PC-3 (cell line): ENCODE data around the gene QPRT. TPM values are rescaled to one million over a fixed set of nuclear protein-coding genes. Genes with fewer than 3 reads are reported as not detected.

Experiments used
- ATAC-seq: fragments of 200-7000 bp; cut with Tn5 transposase; 2 replicates; pipeline ENCODE4 v1.9.1; 2020; ENCODE audit warnings: mild to moderate bottlenecking, moderate library complexity
- BruUV-seq: library from RNA; stranded (reverse); fragments of 400-500 nt; replicated peaks from 2 replicates; lab custom pipeline; 2021; lab: Mats Ljungman, UMichigan
- CTCF ChIA-PET: fragments of 300-600 bp; sonication (Branson Sonifier 250); formaldehyde crosslinking; loops from one replicate; lab custom pipeline; 2022; ENCODE audit warnings: antibody characterized with exemption; lab: Charles Lee
- POLR2A ChIA-PET: fragments of 300-600 bp; sonication (Branson Sonifier 250); formaldehyde crosslinking; loops from one replicate; lab custom pipeline; 2022; ENCODE audit warnings: antibody characterized with exemption; ENCODE audit not compliant: unreplicated experiment; lab: Charles Lee
- DNase-seq: peaks from one replicate; pipeline ENCODE4 v3.0.0-alpha.2; 2015
- H2AFZ ChIP-seq: fragments of 300-600 bp; sonication (generic); 2 replicates; pipeline ENCODE4 v1.6.0; 2016; ENCODE audit warnings: antibody characterized with exemption, low read length
- H3F3A ChIP-seq: fragments of 300-600 bp; sonication (generic); one replicate; pipeline ENCODE4 v1.6.0; 2017; ENCODE audit warnings: antibody characterized with exemption, low read length, control low read depth, mild to moderate bottlenecking; ENCODE audit not compliant: unreplicated experiment
- H3K27ac ChIP-seq: fragments of 300-600 bp; sonication (generic); 2 replicates; pipeline ENCODE4 v1.5.1; 2016; ENCODE audit warnings: mild to moderate bottlenecking, low read length
- H3K27me3 ChIP-seq: fragments of 300-600 bp; sonication (generic); 2 replicates; pipeline ENCODE4 v1.6.1; 2016; ENCODE audit warnings: low read length, mixed read lengths
- H3K36me3 ChIP-seq: fragments of 300-600 bp; sonication (generic); 2 replicates; pipeline ENCODE4 v1.6.1; 2016; ENCODE audit warnings: low read depth, mixed run types, low read length, mixed read lengths
- H3K4me1 ChIP-seq: fragments of 300-600 bp; sonication (generic); 2 replicates; pipeline ENCODE4 v1.5.1; 2016; ENCODE audit warnings: low read length; ENCODE audit not compliant: insufficient read depth
- H3K4me2 ChIP-seq: fragments of 300-600 bp; sonication (generic); 2 replicates; pipeline ENCODE4 v1.6.0; 2016; ENCODE audit warnings: low read length
- H3K4me3 ChIP-seq: fragments of 300-600 bp; sonication (generic); 2 replicates; pipeline ENCODE4 v1.5.1; 2016; ENCODE audit warnings: mild to moderate bottlenecking, low read length, mixed read lengths
- H3K79me2 ChIP-seq: fragments of 300-600 bp; sonication (generic); 2 replicates; pipeline ENCODE4 v1.6.1; 2017; ENCODE audit warnings: low read length, mixed read lengths
- H3K9ac ChIP-seq: fragments of 300-600 bp; sonication (generic); 2 replicates; pipeline ENCODE4 v1.6.0; 2016; ENCODE audit warnings: mild to moderate bottlenecking, low read length
- H3K9me2 ChIP-seq: fragments of 300-600 bp; sonication (generic); replicated peaks from 2 replicates; pipeline ENCODE4 v1.6.1; 2016; ENCODE audit warnings: mixed run types, low read length, mixed read lengths
- H3K9me3 ChIP-seq: fragments of 300-600 bp; sonication (generic); 2 replicates; pipeline ENCODE4 v1.6.1; 2016; ENCODE audit warnings: low read length, mixed read lengths
- H4K20me1 ChIP-seq: fragments of 300-600 bp; sonication (generic); 2 replicates; pipeline ENCODE4 v1.6.1; 2016; ENCODE audit warnings: low read length, mixed read lengths
- EZH2 ChIP-seq: fragments of 300-600 bp; sonication (generic); IDR thresholded peaks from one replicate; pipeline ENCODE4 v1.6.1; 2017; ENCODE audit warnings: antibody characterized with exemption, mild to moderate bottlenecking, low read length; ENCODE audit not compliant: unreplicated experiment
- EZH2phosphoT487 ChIP-seq: fragments of 300-600 bp; sonication (generic); IDR thresholded peaks from 2 replicates; pipeline ENCODE4 v1.6.1; 2018; ENCODE audit warnings: mild to moderate bottlenecking, antibody characterized with exemption, low read length, borderline replicate concordance
- intact Hi-C: fragments of 100-400 bp; cut with micrococcal nuclease; formaldehyde crosslinking; loops from 2 replicates; pipeline ENCODE4 v1.9.0; 2023
- total RNA-seq: library from RNA; depleted of rRNA; stranded (reverse); fragments of >200 nt; gene quantifications from 2 replicates; pipeline ENCODE4 v1.2.3, GENCODE V29; 2014
- TF ChIP-seq, protein P1 (sequence below): fragments of 300-600 bp; sonication (generic); conservative IDR thresholded peaks from 2 replicates; pipeline ENCODE4 v1.5.1; 2017; ENCODE audit warnings: antibody characterized with exemption, low read depth, mild to moderate bottlenecking, low read length

Gene QPRT
- total RNA-seq, 1 experiment from 2014 or later = 0.22 TPM

GRCh38 chr16:29712809-29713208 is 33.8 kb downstream of the QPRT start:
- CTCF ChIA-PET = no interaction called here
- H3K27me3 ChIP-seq = no peaks in the 10 kb centered on the region
- no peaks in the 10 kb centered on the region for H3K4me1 ChIP-seq
- no peaks in the 10 kb centered on the region for H3K79me2 ChIP-seq
- no peaks in the 10 kb centered on the region for H3F3A ChIP-seq
- intact Hi-C loops = no loop called here
- no peak overlapping the region for H3K4me2 ChIP-seq
- H2AFZ ChIP-seq = no peak overlapping the region; the same call in 1 of the 2 replicates
- H3K9me3 ChIP-seq = no peaks in the 10 kb centered on the region
- no peak overlapping the region for H3K4me3 ChIP-seq
- no peaks in the 10 kb centered on the region for H3K36me3 ChIP-seq
- POLR2A ChIA-PET = no interaction called here
- ATAC-seq = no peak
- H3K9me2 ChIP-seq = no peaks in the 10 kb centered on the region
- no peaks in the 10 kb centered on the region for H4K20me1 ChIP-seq
- BruUV-seq = no TSS peak
- no peak overlapping the region for H3K9ac ChIP-seq
- TF ChIP-seq, protein P1, sequence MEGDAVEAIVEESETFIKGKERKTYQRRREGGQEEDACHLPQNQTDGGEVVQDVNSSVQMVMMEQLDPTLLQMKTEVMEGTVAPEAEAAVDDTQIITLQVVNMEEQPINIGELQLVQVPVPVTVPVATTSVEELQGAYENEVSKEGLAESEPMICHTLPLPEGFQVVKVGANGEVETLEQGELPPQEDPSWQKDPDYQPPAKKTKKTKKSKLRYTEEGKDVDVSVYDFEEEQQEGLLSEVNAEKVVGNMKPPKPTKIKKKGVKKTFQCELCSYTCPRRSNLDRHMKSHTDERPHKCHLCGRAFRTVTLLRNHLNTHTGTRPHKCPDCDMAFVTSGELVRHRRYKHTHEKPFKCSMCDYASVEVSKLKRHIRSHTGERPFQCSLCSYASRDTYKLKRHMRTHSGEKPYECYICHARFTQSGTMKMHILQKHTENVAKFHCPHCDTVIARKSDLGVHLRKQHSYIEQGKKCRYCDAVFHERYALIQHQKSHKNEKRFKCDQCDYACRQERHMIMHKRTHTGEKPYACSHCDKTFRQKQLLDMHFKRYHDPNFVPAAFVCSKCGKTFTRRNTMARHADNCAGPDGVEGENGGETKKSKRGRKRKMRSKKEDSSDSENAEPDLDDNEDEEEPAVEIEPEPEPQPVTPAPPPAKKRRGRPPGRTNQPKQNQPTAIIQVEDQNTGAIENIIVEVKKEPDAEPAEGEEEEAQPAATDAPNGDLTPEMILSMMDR = no peak
- TF ChIP-seq EZH2phosphoT487 = no peak
- TF ChIP-seq EZH2 = no peak
- H3K27ac ChIP-seq = no peak overlapping the region
- DNase-seq = no peak

DNA sequence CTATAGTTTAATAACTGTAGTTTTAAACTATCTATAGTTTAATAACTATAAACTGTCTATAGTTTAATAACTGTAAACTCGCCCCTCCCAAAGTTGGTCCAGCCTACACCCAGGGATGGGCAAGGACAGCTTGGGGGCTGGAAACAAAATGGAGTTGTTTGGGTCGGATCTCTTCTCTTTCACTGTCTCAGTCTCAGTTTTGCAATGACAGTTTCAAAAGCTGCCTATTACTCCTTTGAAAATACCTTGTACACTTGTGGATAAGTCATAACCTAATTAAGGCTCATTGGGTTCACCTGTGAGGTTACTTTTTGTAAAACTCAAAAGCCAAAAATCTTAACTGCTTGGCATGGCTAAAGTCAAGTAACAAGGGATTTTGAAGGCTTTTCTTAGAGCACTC is 35.4 kb downstream of the QPRT start:
- TF ChIP-seq EZH2 (no peak), EZH2phosphoT487 (no peak)
- TF ChIP-seq, protein P1 = no peak
- POLR2A ChIA-PET = no interaction called here
- Histone ChIP-seq H3K4me3 (no peak overlapping the region), H3K4me1 (no peaks in the 10 kb centered on the region), H3K36me3 (no peaks in the 10 kb centered on the region), H3K27ac (no peak overlapping the region), H3K27me3 (no peaks in the 10 kb centered on the region), H3K79me2 (no peaks in the 10 kb centered on the region), H4K20me1 (no peaks in the 10 kb centered on the region), H3F3A (no peaks in the 10 kb centered on the region), H3K4me2 (no peak overlapping the region), H3K9me2 (no peaks in the 10 kb centered on the region), H3K9me3 (no peaks in the 10 kb centered on the region), H2AFZ (no peak overlapping the region), H3K9ac (no peak overlapping the region)
- intact Hi-C loops = no loop called here
- DNase-seq = no peak
- CTCF ChIA-PET = no interaction called here
- no TSS peak for BruUV-seq
- no peak for ATAC-seq

GRCh38 chr16:29714972-29715371 is 36.0 kb downstream of the QPRT start:
- no peaks in the 10 kb centered on the region for H3K9me3 ChIP-seq
- no peaks in the 10 kb centered on the region for H3K9me2 ChIP-seq
- no peak overlapping the region for H3K9ac ChIP-seq
- DNase-seq = no peak
- no peaks in the 10 kb centered on the region for H3K36me3 ChIP-seq
- H3K4me2 ChIP-seq = no peak overlapping the region
- no peaks in the 10 kb centered on the region for H4K20me1 ChIP-seq
- no peak overlapping the region for H3K4me3 ChIP-seq
- ChIA-PET POLR2A (no interaction called here), CTCF (no interaction called here)
- no peak overlapping the region for H3K27ac ChIP-seq
- TF ChIP-seq EZH2phosphoT487 = no peak
- no peak for TF ChIP-seq EZH2
- H2AFZ ChIP-seq = no peak overlapping the region
- no peaks in the 10 kb centered on the region for H3K79me2 ChIP-seq
- H3K27me3 ChIP-seq = no peaks in the 10 kb centered on the region
- H3F3A ChIP-seq = no peaks in the 10 kb centered on the region
- intact Hi-C loops = no loop called here
- BruUV-seq = no TSS peak
- no peak for ATAC-seq
- no peaks in the 10 kb centered on the region for H3K4me1 ChIP-seq
